C4-2B (cell line): ENCODE data around the gene WDR59.

Experiments
- H3K27ac ChIP-seq: fragments of 450-650 bp; 2 replicates; pipeline ENCODE4 v1.5.1; 2017
- ZFX ChIP-seq: fragments of 450-650 bp; IDR thresholded peaks from 2 replicates; pipeline ENCODE4 v1.6.1; 2017
- TF ChIP-seq, protein P1 (sequence below): fragments of 450-650 bp; conservative IDR thresholded peaks from 2 replicates; pipeline ENCODE4 v1.5.1; 2017; ENCODE audit warnings: mild to moderate bottlenecking

The WDR59 gene

DNA sequence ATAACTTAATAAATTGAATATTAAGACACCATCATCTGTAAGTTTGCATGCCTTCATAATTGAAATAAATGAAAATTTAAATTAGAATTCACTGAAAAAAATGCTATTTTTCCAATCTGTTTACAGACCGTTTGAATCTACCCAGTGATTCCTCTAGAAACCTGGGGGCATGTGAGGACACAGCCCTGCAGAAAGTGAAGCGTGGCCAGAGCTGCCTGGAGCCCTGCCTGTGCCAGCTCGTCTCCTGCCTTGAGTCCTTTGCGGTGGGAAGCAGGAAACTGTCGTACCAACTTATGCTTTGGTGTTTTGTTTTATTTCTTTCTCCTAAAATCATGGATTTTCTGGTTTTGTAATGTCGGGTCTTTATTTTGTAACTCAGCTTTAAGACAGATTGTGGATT, 142.5 kb downstream of the WDR59 start:
- TF ChIP-seq, protein P1, sequence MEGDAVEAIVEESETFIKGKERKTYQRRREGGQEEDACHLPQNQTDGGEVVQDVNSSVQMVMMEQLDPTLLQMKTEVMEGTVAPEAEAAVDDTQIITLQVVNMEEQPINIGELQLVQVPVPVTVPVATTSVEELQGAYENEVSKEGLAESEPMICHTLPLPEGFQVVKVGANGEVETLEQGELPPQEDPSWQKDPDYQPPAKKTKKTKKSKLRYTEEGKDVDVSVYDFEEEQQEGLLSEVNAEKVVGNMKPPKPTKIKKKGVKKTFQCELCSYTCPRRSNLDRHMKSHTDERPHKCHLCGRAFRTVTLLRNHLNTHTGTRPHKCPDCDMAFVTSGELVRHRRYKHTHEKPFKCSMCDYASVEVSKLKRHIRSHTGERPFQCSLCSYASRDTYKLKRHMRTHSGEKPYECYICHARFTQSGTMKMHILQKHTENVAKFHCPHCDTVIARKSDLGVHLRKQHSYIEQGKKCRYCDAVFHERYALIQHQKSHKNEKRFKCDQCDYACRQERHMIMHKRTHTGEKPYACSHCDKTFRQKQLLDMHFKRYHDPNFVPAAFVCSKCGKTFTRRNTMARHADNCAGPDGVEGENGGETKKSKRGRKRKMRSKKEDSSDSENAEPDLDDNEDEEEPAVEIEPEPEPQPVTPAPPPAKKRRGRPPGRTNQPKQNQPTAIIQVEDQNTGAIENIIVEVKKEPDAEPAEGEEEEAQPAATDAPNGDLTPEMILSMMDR, result no peak
- no peak for TF ChIP-seq ZFX
- H3K27ac ChIP-seq, result no peak overlapping the region

DNA sequence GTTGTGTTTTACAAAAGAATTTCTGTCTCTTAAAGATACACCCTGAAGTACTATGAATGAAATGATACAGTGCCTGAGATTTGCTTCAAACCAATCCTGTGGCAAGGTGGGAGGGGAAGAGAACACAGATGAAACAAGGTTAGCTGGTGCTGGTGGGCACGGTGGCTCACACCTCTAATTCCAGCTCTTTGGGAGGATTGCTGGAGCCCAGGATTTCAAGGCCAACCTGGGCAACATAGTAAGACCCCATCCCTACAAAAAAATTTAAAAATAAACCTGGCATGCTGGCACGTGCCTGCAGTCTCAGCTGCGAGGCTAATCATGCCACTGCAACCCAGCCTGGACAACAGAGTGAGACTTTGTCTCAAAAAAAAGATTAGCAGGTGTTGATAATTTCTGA, 143.0 kb downstream of the WDR59 start:
- TF ChIP-seq, protein P1, result no peak
- TF ChIP-seq ZFX, result no peak
- no peak overlapping the region for H3K27ac ChIP-seq

DNA sequence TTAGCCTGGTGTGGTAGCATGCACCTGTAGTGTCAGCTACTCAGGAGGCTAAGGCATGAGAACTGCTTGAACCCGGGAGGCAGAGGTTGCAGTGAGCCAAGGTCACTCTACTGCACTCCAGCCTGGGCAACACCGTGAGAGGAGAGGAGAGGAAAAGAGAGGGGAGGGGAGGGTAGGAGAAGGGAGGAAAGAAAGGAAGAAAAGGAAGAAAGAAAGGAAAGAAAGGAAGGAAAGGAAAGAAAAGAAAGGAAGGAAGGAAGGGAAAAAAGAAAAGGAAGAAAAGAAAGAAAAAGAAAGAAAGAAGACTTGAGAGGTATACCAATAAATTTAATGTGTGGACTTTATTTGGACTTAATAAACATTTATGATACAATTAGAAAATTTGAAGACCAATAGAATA, 143.5 kb downstream of the WDR59 start:
- TF ChIP-seq, protein P1, result no peak
- TF ChIP-seq ZFX, result no peak

DNA sequence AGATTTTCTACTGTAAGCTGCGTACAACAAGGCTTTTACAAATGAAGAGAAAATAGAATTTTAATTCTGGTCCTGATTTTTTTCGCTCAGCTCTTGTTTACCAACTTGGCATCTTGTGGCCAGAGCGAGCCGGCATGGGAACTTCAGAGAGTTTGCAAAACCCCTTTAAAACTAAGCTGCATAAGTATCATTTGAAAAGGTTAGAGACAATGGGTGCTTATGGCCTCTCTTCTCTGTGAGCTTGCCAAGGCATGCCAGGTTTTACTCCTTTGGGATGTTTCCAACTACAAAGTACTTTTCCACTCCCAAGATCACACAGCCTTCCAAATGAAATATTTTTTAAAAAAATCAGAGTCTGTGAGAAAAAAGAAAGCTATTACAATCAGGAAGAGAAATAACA, 147.9 kb downstream of the WDR59 start:
- no peak overlapping the region for H3K27ac ChIP-seq
- TF ChIP-seq ZFX, result no peak
- TF ChIP-seq, protein P1, result no peak

More for the DNA sequence above, 143.5 kb downstream of the WDR59 start:
- no peak overlapping the region for H3K27ac ChIP-seq

DNA sequence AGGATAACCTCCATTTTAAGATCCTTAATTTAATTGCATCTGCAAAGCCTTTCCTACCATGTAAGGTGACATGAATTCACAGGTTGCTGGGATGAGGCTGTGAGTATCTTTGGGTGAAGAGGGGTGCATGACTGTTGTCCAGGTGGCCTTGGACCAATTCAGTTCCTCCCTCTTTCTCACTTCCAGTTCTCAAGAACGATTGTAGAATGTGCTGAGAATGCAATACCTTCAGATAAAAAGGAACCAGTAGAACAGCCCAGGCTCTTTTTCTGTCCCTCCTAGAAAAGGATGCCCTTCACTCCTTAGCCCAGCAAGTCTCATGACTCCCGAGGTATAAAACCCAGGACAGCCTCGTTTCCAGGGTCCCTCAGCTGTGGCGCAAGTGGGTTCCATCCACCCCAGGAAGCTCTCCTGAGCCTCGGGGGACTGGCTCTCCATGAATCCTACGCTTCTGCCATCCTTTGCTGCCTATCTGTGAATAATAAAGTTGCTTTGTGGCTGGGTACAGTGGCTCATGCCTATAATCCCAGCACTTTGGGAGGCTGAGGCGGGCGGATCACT, 148.7 kb downstream of the WDR59 start:
- TF ChIP-seq, protein P1, result no peak
- TF ChIP-seq ZFX, result no peak
- no peak overlapping the region for H3K27ac ChIP-seq

DNA sequence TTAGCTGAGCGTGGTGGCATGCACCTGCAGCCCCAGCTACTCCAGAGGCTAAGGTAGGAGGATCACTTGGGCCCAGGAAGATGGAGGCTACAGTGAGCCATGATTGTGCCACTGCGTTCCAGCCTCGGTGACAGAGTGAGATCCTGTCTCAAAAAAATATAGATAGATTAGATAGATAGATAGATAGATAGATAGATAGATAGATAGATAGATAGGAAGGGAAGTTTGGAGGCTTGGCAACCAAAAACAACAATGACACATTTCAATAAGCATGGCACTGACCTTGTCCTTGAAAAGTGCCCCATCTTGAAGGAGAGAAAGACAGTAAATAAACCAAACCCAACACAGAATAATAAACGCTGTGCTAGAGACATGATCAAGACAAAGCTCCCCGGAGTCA, 152.7 kb downstream of the WDR59 start:
- H3K27ac ChIP-seq, result no peak overlapping the region
- TF ChIP-seq, protein P1, result no peak
- no peak for TF ChIP-seq ZFX

DNA sequence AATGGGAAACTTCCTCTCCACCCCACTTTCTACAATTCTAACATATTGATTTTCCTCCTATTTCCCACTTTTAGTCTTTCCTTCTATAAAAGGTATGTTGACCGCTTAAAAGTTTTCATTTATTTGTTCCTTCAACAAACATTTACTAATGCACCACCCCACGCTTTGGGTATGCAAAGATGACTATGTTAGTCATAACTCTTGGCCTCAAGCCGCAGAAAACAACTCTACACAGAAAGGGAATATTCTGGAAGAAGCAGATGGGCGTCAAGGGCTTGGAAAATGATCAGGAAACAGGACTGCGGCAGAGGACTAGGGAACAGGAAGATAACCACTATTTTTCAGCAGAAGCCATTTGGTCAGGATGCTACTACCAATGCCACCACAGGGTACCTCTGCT, 153.5 kb downstream of the WDR59 start:
- no peak for TF ChIP-seq ZFX
- TF ChIP-seq, protein P1, result no peak
- no peak overlapping the region for H3K27ac ChIP-seq
